Subcutaneous abdominal adipose tissue (tissue), 5 donors: ENCODE data around the gene EFEMP2.

Source experiments
- H3K27ac ChIP-seq: one replicate; pipeline ENCODE4 v1.7.0; 2013; ENCODE audit warnings: low read depth, mild to moderate bottlenecking, inconsistent platforms, low read length, moderate library complexity
- H3K27me3 ChIP-seq, 5 donors: one replicate each; pipeline ENCODE4 v1.7.0; 2013; ENCODE audit warnings: low read length in 5 of 5, inconsistent platforms in 1 of 5; ENCODE audit not compliant: control insufficient read depth in 5 of 5, insufficient read depth in 4 of 5
- H3K36me3 ChIP-seq, 5 donors: one replicate each; pipeline ENCODE4 v1.7.0; 2013; ENCODE audit warnings: low read length in 5 of 5; ENCODE audit not compliant: control insufficient read depth in 5 of 5, insufficient read depth in 5 of 5
- H3K4me1 ChIP-seq, 5 donors: one replicate each; pipeline ENCODE4 v1.7.0; 2013; ENCODE audit warnings: low read length in 5 of 5, mild to moderate bottlenecking in 3 of 5, moderate library complexity in 1 of 5; ENCODE audit not compliant: control insufficient read depth in 5 of 5, insufficient read depth in 5 of 5
- H3K4me3 ChIP-seq, 5 donors: one replicate each; pipeline ENCODE4 v1.7.0; 2013; ENCODE audit warnings: low read length in 5 of 5, low read depth in 1 of 5
- H3K9ac ChIP-seq, 5 donors: one replicate each; pipeline ENCODE4 v1.7.0; 2013; ENCODE audit warnings: low read length in 5 of 5, mild to moderate bottlenecking in 4 of 5, moderate library complexity in 3 of 5
- H3K9me3 ChIP-seq, 5 donors: one replicate each; pipeline ENCODE4 v1.7.0; 2013; ENCODE audit warnings: low read length in 5 of 5; ENCODE audit not compliant: control insufficient read depth in 5 of 5
- donor health status: healthy.
- donor health status: healthy.
- donor health status: healthy.
- donor health status: healthy.
- donor health status: healthy.

The EFEMP2 gene

GRCh38 chr11:65917077-65917433, 44.5 kb upstream of the EFEMP2 start:
- Histone ChIP-seq H3K9ac (peak overlapping the region in 3 of 5 donors; percentile 38 to 100 (median 94)), H3K9me3 (no peaks in the 10 kb centered on the region), H3K4me1 (peaks cover 34 to 63% (median 62%) of the 10 kb centered on the region in 5 donors), H3K27me3 (peaks cover 0 to under 1% (median 0%) of the 10 kb centered on the region in 5 donors), H3K27ac (peak overlapping the region; percentile 86), H3K36me3 (peaks cover 0 to 11% (median 7%) of the 10 kb centered on the region in 5 donors), H3K4me3 (peak overlapping the region in 3 of 5 donors; percentile 35 to 96 (median 95))

- Histone ChIP-seq H3K9ac (peak overlapping the region in 3 of 5 donors; percentile 22 to 100 (median 66)), H3K27ac (peak overlapping the region; percentile 86), H3K27me3 (peaks cover 0 to 5% (median 0%) of the 10 kb centered on the region in 5 donors), H3K4me3 (peak overlapping the region in 3 of 5 donors; percentile 13 to 27 (median 22)), H3K36me3 (peaks cover 0 to 7% (median 6%) of the 10 kb centered on the region in 5 donors), H3K9me3 (no peaks in the 10 kb centered on the region), H3K4me1 (peaks cover 36 to 70% (median 67%) of the 10 kb centered on the region in 5 donors)
Observed at GRCh38 chr11:65916391-65916790, 43.8 kb upstream of the EFEMP2 start.

- H3K27me3 ChIP-seq, result peaks cover 0 to 5% (median 0%) of the 10 kb centered on the region in 5 donors
- H3K27ac ChIP-seq, result peak overlapping the region; percentile 86
- H3K4me3 ChIP-seq, result peak overlapping the region in 3 of 5 donors; percentile 19 to 31 (median 30)
- peaks cover 36 to 69% (median 65%) of the 10 kb centered on the region in 5 donors for H3K4me1 ChIP-seq
- H3K36me3 ChIP-seq, result peaks cover 0 to 7% (median 6%) of the 10 kb centered on the region in 5 donors
- peak overlapping the region; percentile 26 to 100 (median 51) for H3K9ac ChIP-seq
- H3K9me3 ChIP-seq, result no peaks in the 10 kb centered on the region
Observed at GRCh38 chr11:65915821-65916251, 43.2 kb upstream of the EFEMP2 start.

DNA sequence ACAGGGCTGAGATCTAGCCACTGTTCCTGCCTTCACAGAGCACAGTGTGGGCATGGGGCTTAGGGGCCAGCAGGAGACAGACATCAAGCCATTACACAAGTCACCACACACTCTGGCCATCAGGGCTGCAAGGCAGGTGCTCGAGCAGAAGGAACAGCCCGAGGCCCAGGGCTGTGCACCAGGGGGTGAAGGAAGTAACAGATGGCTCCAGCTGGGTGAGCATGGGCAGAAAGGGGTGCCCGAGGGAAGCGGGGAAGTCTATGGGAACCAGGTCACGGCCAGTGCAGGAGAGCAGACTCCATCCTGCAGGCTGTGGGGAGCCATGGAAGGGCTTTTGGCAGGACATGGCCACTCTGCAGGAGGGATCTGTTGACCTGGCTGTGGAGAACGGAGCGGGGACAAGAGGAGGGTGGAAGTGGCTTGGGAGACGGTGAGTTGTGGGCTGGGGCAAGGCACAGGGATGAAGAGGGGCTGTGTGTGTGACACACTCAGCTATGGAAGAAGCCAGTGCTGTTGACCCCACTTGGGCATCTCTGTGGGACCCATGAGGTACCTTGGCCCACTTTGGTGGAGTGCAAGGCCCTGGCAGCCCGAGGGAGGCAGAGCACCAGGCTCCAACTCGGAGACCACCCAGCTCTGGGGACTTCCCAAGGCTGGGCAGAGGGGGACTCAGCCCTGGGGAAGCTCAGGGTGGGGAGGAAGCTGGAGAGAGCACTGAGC, 42.7 kb upstream of the EFEMP2 start:
- Histone ChIP-seq H3K9me3 (no peaks in the 10 kb centered on the region), H3K36me3 (peaks cover 0 to 7% (median 6%) of the 10 kb centered on the region in 5 donors), H3K27me3 (peaks cover 0 to 5% (median 1%) of the 10 kb centered on the region in 5 donors), H3K9ac (peak overlapping the region in 3 of 5 donors; percentile 26 to 100 (median 51)), H3K4me1 (peaks cover 32 to 63% (median 59%) of the 10 kb centered on the region in 5 donors), H3K4me3 (peak overlapping the region in 2 of 5 donors; percentile 19 to 31), H3K27ac (peak overlapping the region; percentile 86)

DNA sequence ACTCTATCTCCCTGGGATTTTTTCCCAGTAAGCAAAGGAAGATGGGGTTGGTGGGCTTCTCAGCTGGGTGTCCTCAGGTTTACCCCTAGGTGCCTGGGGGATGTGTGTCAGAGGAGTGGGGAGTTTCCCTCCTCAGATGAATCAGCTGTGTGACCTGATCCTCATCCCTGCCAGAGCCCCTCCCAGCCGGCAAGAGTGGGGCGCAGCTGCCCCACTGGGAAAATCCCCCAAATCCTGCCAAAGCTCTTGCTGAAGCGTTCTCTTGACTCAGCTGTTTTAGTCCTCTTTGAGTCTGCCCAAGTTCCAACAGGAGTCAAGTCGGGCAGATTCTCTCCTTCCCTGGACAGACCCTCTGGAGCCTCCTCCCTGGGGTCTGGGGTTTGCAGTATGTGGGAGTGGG, 40.2 kb upstream of the EFEMP2 start:
- peaks cover 0 to 8% (median 6%) of the 10 kb centered on the region in 5 donors for H3K27me3 ChIP-seq
- no peak overlapping the region for H3K4me3 ChIP-seq
- no peak overlapping the region for H3K27ac ChIP-seq
- peaks cover 28 to 50% (median 46%) of the 10 kb centered on the region in 5 donors for H3K4me1 ChIP-seq
- H3K9ac ChIP-seq, result no peak overlapping the region
- peaks cover 0 to 7% (median 6%) of the 10 kb centered on the region in 5 donors for H3K36me3 ChIP-seq
- no peaks in the 10 kb centered on the region for H3K9me3 ChIP-seq

DNA sequence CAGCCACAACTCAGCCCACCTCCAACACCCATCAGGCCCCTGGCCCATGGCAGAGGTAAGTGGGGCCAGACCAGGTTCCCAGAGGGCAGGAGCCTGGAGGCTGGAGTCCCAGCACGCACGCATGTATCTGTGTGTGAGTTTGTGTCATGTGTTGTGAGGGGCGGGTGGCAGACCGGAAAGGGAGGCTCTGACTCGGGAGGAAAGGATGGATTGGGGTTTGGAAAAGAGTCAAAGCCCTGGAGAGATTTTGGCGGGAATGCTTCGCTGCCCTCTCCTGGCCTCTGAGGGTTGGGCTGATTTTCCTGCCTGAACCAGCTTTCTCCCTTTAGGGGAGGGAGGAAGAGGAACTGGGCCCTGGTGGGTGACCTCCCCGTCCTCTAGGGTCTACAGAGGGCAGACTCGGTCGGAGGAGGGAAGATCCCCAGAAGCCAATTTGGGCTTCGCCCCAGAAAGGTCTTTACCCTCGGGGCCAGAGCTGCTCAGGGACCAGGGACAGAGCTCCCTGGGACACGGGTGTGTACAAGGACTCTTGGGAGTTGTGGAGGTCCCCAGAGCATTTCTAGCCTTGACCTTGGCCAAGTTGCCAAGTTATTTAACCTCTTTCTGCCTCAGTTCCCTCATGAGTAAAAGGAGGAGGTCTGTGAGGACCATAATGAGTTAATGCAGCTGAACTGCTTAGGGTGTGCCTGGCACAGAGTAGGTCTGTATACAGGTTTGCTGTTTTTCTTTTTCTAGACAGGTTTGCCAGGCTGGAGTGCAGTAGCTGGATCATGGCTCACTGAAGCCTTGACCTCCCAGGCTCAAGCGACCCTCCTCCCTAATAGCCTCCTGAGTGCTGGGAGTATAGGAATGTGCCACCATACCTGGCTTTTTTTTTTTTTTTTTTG, 39.3 kb upstream of the EFEMP2 start:
- Histone ChIP-seq H3K9ac (peak overlapping the region in 3 of 5 donors; percentile 6 to 45 (median 14)), H3K4me3 (no peak overlapping the region), H3K27ac (peak overlapping the region; percentile 18)

DNA sequence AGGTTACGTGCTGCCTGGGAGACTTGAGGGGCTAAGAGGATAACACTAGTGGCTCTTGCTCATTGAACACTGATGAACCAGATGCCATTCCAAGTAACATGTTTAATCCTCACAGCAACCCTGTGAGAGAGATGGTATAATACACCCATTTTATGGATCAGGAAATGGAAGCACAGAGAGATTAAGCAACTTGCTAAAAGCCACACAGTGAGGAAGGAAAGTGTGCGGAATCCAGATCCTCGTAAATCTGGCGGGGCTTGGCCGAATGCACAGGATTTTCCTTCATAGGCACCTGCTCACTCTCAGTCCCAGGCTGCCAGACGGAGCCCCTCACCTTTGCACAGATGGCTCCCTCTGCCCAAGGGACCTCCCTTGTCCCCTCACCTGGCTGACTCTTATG, 35.3 kb upstream of the EFEMP2 start:
- peaks cover 0 to 8% (median 6%) of the 10 kb centered on the region in 5 donors for H3K27me3 ChIP-seq
- no peaks in the 10 kb centered on the region for H3K36me3 ChIP-seq
- H3K9ac ChIP-seq, result no peak overlapping the region
- peaks cover 7 to 13% (median 12%) of the 10 kb centered on the region in 5 donors for H3K4me1 ChIP-seq
- H3K9me3 ChIP-seq, result no peaks in the 10 kb centered on the region
- no peak overlapping the region for H3K27ac ChIP-seq
- no peak overlapping the region for H3K4me3 ChIP-seq

More for the DNA sequence above, 39.3 kb upstream of the EFEMP2 start:
- H3K36me3 ChIP-seq, result peaks cover 0 to 2% (median under 1%) of the 10 kb centered on the region in 5 donors
- peaks cover 25 to 41% (median 37%) of the 10 kb centered on the region in 5 donors for H3K4me1 ChIP-seq
- peaks cover 0 to 8% (median 6%) of the 10 kb centered on the region in 5 donors for H3K27me3 ChIP-seq
- H3K9me3 ChIP-seq, result no peaks in the 10 kb centered on the region

DNA sequence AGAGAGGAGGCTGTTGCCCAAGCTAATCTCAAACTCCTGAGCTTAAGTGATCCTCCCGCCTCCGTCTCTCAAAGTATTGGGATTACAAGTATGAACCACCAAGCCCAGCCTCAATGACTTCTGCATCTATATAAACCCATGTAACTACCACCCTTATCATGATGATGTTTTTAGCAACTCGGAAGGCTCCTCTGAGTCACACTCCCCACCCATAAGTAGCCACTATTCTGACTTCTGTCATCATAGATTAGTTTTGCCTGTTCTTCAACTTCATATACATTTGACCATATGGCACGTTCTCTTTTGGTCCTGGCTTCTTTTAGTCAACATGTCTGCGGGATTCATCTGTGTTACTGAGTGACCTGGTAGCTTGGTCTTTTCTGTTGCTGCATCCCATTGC, 34.0 kb upstream of the EFEMP2 start:
- Histone ChIP-seq H3K27me3 (peaks cover 0 to 6% (median 4%) of the 10 kb centered on the region in 5 donors), H3K4me1 (peaks cover 0 to 6% (median 5%) of the 10 kb centered on the region in 5 donors), H3K36me3 (no peaks in the 10 kb centered on the region), H3K4me3 (no peak overlapping the region), H3K9ac (no peak overlapping the region), H3K9me3 (no peaks in the 10 kb centered on the region), H3K27ac (no peak overlapping the region)

DNA sequence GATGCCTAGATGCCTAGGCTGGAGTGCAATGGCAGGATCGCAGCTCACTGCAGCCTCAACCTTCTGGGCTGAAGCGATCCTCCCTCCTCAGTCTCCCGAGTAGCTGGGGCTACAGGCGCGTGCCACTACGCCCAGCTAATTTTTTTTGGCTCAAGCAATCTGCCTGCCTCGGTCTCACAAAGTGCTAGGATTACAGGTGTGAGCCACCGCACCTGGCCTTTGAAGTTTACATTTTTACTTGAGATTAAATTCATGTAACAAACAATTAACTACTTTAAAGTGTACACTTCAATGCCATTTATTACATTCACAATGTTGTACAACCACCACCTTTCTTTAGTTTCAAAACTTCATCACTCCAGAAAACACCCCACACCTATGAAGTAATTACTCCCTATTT, 31.1 kb upstream of the EFEMP2 start:
- H3K9me3 ChIP-seq, result no peaks in the 10 kb centered on the region
- no peak overlapping the region for H3K27ac ChIP-seq
- no peak overlapping the region for H3K4me3 ChIP-seq
- H3K27me3 ChIP-seq, result peaks cover 0 to 2% (median 0%) of the 10 kb centered on the region in 5 donors
- no peak overlapping the region for H3K9ac ChIP-seq
- H3K4me1 ChIP-seq, result peaks cover 0 to 19% (median 13%) of the 10 kb centered on the region in 5 donors
- no peaks in the 10 kb centered on the region for H3K36me3 ChIP-seq
